Nucleus accumbens (tissue), 56 donors: ENCODE results near the gene KMT2B.
A peak's percentile ranks its signal among the peaks of the same experiment; 100 is the strongest.
"Not testable (repeated sequence)": the region's sequence is repeated elsewhere in the genome, so short reads cannot be mapped to it uniquely, and the experiment has no call there.

Source experiments
- DNase-seq, 56 donors: peaks; one replicate each; lab custom pipeline; 2025; lab: John Stamatoyannopoulos, UW

The KMT2B gene, protein sequence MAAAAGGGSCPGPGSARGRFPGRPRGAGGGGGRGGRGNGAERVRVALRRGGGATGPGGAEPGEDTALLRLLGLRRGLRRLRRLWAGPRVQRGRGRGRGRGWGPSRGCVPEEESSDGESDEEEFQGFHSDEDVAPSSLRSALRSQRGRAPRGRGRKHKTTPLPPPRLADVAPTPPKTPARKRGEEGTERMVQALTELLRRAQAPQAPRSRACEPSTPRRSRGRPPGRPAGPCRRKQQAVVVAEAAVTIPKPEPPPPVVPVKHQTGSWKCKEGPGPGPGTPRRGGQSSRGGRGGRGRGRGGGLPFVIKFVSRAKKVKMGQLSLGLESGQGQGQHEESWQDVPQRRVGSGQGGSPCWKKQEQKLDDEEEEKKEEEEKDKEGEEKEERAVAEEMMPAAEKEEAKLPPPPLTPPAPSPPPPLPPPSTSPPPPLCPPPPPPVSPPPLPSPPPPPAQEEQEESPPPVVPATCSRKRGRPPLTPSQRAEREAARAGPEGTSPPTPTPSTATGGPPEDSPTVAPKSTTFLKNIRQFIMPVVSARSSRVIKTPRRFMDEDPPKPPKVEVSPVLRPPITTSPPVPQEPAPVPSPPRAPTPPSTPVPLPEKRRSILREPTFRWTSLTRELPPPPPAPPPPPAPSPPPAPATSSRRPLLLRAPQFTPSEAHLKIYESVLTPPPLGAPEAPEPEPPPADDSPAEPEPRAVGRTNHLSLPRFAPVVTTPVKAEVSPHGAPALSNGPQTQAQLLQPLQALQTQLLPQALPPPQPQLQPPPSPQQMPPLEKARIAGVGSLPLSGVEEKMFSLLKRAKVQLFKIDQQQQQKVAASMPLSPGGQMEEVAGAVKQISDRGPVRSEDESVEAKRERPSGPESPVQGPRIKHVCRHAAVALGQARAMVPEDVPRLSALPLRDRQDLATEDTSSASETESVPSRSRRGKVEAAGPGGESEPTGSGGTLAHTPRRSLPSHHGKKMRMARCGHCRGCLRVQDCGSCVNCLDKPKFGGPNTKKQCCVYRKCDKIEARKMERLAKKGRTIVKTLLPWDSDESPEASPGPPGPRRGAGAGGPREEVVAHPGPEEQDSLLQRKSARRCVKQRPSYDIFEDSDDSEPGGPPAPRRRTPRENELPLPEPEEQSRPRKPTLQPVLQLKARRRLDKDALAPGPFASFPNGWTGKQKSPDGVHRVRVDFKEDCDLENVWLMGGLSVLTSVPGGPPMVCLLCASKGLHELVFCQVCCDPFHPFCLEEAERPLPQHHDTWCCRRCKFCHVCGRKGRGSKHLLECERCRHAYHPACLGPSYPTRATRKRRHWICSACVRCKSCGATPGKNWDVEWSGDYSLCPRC (N-terminal part only)

DNA sequence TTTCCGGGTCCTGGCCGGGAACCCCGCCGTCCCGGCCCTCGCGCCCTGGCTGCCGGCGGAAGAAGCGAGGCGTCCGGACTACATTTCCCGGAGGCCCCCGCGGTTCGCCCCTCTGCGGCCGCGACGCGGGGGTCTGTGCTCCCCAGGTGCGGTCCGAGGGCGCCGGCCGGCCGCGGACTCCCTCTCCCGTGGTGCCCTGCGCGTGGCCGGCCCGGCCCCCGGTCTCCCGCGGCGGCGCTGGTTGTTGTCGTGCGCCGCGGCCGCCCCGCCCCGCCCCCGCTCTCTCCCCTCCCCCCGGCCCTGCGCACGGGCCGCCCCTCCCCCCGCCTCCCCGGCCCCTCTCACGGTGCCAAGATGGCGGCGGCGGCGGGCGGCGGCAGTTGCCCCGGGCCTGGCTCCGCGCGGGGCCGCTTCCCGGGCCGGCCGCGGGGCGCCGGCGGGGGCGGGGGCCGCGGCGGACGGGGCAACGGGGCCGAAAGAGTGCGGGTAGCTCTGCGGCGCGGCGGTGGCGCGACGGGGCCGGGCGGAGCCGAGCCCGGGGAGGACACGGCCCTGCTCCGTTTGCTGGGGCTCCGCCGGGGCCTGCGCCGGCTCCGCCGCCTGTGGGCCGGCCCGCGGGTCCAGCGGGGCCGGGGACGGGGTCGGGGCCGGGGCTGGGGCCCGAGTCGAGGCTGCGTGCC lies at the start of gene KMT2B:
KMT2B (plus strand) TSS at position 339 of the 680 bp plus-strand sequence; CDS start at position 355, 16 bp downstream.
- peak in 20 of 56 donors; percentile 20 to 96 (median 90) for DNase-seq

DNA sequence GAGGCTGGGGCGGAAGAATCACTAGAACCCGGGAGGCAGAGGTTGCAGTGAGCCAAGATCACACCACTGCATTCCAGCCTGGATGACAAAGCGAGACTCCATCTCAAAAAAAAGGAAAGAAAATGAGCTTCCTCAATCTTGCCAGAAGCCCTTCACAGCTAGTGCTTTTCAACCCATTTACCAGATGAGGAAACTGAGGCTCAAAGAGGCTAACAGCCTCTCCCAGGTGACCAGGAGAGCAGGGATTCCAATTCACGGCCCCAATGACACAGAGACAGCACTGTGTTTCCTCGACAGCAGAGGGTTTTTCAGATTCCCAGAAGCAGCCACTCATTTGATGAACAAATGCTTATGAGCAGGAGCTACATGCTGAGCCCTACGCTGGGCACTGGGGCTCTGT lies 48.2 kb upstream of the KMT2B start:
- DNase-seq = no peak

- DNase-seq = no peak
Observed at GRCh38 chr19:35669974-35670373, 47.8 kb upstream of the KMT2B start.

DNA sequence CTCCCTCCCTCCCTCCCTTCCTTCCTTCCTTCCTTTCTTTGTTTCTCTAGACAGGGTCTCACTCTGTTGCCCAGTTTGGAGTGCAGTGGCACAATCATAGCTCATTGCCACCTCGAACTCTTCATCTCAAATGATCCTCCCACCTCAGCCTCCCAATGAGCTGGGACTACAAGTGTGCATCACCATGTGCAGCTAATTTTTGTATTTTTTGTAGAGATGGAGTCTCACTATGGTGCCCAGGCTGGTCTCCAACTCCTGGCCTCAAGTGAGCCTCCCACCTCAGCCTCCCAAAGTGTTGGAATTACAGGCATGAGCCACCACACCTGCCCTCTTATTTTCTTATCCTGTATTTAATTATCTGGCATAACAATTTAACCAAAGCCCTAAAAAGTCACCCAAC lies 47.1 kb upstream of the KMT2B start:
- no peak for DNase-seq

DNA sequence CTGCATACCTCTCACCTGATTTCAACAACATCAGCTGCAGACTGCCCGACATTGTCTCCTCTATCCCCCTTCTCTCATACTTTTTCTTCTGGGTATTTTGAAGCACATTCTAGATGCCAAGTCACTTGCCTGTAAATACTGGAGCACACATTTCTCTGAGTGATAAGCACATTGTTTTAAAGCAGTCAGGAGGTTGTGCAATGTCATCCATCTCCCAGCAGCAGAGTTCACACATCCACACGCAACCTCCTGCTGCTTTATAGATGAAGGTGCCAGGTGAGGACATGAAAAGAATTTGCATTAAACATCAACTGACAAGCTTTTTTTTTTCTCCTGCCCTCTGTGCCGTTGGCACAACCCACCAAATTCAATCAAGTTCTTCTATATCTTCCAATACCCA lies 46.0 kb upstream of the KMT2B start:
- DNase-seq = no peak

DNA sequence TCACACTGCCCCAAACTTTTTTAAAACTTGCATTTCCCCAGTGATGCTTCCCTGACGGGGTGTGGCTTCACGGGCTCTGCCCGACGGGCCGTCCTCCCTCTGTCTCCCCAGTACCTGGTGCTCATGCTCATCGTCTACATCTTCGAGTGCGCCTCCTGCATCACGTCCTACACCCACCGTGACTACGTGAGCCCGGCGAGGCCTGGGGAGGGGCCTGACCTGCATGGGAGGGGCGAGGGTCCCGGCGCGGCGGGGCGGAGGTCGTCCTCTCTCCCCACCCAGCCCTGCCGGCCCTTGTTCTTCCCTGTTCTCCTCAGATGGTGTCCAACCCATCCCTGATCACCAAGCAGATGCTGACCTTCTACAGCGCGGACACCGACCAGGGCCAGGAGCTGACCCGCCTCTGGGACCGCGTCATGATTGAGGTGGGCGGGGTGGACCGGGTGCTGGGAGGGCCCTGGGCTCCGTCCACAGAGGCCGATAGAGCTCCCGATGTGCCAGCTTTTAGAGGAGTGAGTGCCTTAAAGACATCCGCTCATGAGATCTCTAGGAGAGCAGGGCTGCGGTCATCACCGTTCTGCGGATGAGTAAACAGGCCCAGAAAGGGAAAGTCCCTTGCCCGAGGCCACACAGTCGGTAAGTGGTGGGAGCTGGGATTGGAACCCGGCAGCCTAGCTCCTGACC lies 44.5 kb upstream of the KMT2B start:
- DNase-seq = peak in 1 of 56 donors; percentile 5

- no peak for DNase-seq
Observed at GRCh38 chr19:35675589-35676140, 42.1 kb upstream of the KMT2B start.

DNA sequence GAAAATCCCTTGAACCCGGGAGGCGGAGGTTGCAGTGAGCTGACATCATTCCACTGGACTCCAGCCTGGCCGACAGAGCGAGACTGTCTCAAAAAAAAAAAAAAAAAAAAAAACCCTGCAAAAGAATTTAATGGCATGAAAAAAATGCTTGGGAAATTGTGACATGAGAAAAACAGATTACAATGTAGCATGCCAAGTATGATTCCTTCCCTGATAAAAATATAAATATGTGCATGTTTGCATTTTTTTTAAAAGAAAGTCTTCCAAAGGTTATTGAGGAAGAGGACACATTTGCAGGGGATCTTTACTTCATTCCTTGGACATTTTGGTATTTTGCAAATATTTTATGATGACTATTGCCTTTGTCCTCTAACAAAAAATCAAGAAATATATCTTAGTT lies 28.0 kb upstream of the KMT2B start:
- no peak for DNase-seq

DNA sequence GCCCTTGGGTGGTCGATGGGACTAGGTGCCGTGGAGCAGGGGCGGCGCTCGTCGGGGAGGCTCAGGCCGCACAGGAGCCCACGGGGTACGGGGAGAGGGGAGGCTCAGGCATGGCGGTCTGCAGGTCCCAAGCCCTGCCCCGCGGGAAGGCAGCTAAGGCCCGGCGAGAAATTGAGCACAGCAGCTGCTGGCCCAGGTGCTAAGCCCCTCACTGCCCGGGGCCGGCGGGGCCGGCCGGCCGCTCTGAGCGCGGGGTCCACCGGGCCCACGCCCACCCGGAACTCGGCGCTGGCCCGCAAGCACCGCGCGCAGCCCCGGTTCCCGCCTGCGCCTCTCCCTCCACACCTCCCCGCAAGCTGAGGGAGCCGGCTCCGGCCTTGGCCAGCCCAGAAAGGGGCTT lies 26.7 kb upstream of the KMT2B start:
- DNase-seq = not testable (repeated sequence)

- DNase-seq = no peak
Observed at GRCh38 chr19:35692010-35692409, 25.8 kb upstream of the KMT2B start.

DNA sequence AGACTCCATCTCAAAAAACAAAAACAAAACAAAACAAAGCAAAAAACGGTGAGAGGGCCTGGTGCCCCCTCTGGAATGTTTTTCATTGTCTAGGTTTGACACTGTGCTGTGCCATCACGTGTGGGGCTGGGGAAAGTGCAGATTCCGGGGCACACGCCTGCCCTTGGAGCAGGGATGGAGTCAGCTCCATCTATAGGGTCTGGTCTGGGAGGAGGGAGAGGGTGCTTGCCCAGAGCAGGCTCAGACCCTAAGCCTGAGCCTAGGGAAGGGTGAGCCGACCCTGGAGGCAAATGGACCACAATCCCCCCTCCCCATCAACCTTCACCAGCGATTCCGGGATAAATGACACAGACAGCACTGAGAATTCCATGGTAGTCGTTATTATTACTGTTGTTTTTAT lies 24.4 kb upstream of the KMT2B start:
- no peak for DNase-seq

- DNase-seq = peak in 55 of 56 donors; percentile 27 to 92 (median 72)
Observed at GRCh38 chr19:35693835-35694599, 23.8 kb upstream of the KMT2B start.

- no peak for DNase-seq
Observed at GRCh38 chr19:35695895-35696422, 21.8 kb upstream of the KMT2B start.

GRCh38 chr19:35696835-35697234 lies 21.0 kb upstream of the KMT2B start:
- no peak for DNase-seq

- DNase-seq = peak; percentile 54 to 99 (median 95)
Observed at GRCh38 chr19:35702223-35703012, 15.4 kb upstream of the KMT2B start.

DNA sequence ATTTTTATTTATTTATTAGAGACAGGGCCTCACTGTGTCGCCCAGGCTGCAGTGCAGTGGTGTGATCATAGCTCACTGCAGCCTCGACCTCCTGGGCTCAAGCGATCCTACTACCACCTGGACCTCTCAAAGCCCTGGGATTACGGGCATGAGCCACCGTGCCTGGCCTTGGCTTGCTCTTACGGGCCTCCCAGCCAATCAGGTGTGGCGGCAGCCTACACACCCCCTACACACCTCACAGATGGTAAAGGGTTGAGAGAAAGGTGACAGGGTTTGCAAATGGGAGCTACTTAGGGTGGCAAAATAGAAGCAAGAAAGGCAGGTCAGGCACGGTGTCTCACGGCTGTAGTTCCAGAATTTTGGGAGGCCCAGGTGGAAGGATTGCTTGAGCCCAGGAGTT lies 14.5 kb upstream of the KMT2B start:
- DNase-seq = no peak

- peak in 3 of 56 donors; percentile 4 to 18 (median 4) for DNase-seq
Observed at GRCh38 chr19:35704218-35704617, 13.6 kb upstream of the KMT2B start, which contains the start of gene ZBTB32. TSS of gene ZBTB32 (plus strand) at chr19:35704558. CDS start at chr19:35714627, 10,069 bp downstream.
